Endothelial cell of umbilical vein (primary cell): ENCODE measurements around the gene CDX1. TPM values are rescaled to one million over a fixed set of nuclear protein-coding genes. Genes with fewer than 3 reads are reported as not detected.

ENCODE experiments used
- BruUV-seq: library from RNA; stranded (reverse); fragments of 400-500 nt; replicated peaks from 2 replicates; lab custom pipeline; 2021; lab: Mats Ljungman, UMichigan
- CTCF ChIA-PET: fragments of 300-600, 350-600 bp; sonication (Branson Sonifier 250); formaldehyde crosslinking; loops from one replicate; lab custom pipeline; 2021; ENCODE audit warnings: antibody characterized with exemption, inconsistent platforms; lab: Charles Lee
- POLR2A ChIA-PET: fragments of 300-600, 350-600 bp; sonication (Branson Sonifier 250); formaldehyde crosslinking; loops from one replicate; lab custom pipeline; 2021; ENCODE audit warnings: antibody characterized with exemption, inconsistent platforms; lab: Charles Lee
- DNase-seq: peaks from one replicate; pipeline ENCODE4 v3.0.0-alpha.2; 2011; ENCODE audit warnings: low read depth, low spot score
- FAIRE-seq: peaks from 2 replicates; lab custom pipeline; 2011; peaks lifted over from hg19 to GRCh38; lab: Jason Lieb, UNC
- H2AFZ ChIP-seq: 2 replicates; pipeline ENCODE4 v1.6.0; 2012; ENCODE audit warnings: low read depth, low read length, control low read depth, inconsistent platforms
- H3K27ac ChIP-seq: 2 replicates; pipeline ENCODE4 v1.5.1; 2011; ENCODE audit warnings: low read depth, mild to moderate bottlenecking, control low read depth, low read length, moderate library complexity; ENCODE audit not compliant: insufficient read depth
- H3K27me3 ChIP-seq, 2 experiments: 2 replicates each; pipeline versions ENCODE4 v1.6.0 to v1.6.1; 2011; ENCODE audit warnings: low read length in 2 of 2, mixed read lengths in 1 of 2; ENCODE audit not compliant: control insufficient read depth in 2 of 2, insufficient read depth in 2 of 2
- H3K36me3 ChIP-seq, 2 experiments: 2 replicates in 1 of 2; 3 replicates in 1 of 2; pipeline ENCODE4 v1.5.1; 2011; ENCODE audit warnings: low read length in 2 of 2, mild to moderate bottlenecking in 1 of 2, moderate library complexity in 1 of 2; ENCODE audit not compliant: control insufficient read depth in 2 of 2, insufficient read depth in 2 of 2; ENCODE audit errors: extremely low read depth in 1 of 2
- H3K4me1 ChIP-seq: 3 replicates; pipeline ENCODE4 v1.5.1; 2011; ENCODE audit warnings: mild to moderate bottlenecking, low read length; ENCODE audit not compliant: control insufficient read depth, insufficient read depth; ENCODE audit errors: extremely low read depth
- H3K4me2 ChIP-seq: 2 replicates; pipeline ENCODE4 v1.6.1; 2011; ENCODE audit warnings: low read length, control low read depth, mixed read lengths; ENCODE audit not compliant: insufficient read depth
- H3K4me3 ChIP-seq, 3 experiments: fragments of 200-600 bp in 1 of 3; sonication (generic), shearing (Covaris generic) in 1 of 3; replicated peaks in 1 of 3; 2 replicates each; pipeline ENCODE4 v1.5.1; 2011 to 2016; ENCODE audit warnings: control low read depth in 3 of 3, low read length in 3 of 3, mild to moderate bottlenecking in 2 of 3, inconsistent platforms in 1 of 3, low read depth in 1 of 3, moderate library complexity in 1 of 3; ENCODE audit not compliant: insufficient read depth in 1 of 3
- H3K79me2 ChIP-seq: 2 replicates; pipeline ENCODE4 v1.6.0; 2012; ENCODE audit warnings: low read length, inconsistent platforms; ENCODE audit not compliant: control insufficient read depth, insufficient read depth
- H3K9ac ChIP-seq: replicated peaks from 2 replicates; pipeline ENCODE3; 2011; ENCODE audit warnings: low read length, control low read depth; ENCODE audit not compliant: insufficient read depth; ENCODE audit errors: extremely low read depth
- H3K9me1 ChIP-seq: replicated peaks from 3 replicates; pipeline ENCODE4 v1.6.0; 2011; ENCODE audit warnings: mild to moderate bottlenecking, low read length; ENCODE audit not compliant: control insufficient read depth, insufficient read depth; ENCODE audit errors: extremely low read depth
- H3K9me3 ChIP-seq: replicated peaks from 2 replicates; pipeline ENCODE4 v1.5.1; 2012; ENCODE audit warnings: low read length, inconsistent platforms; ENCODE audit not compliant: control insufficient read depth, insufficient read depth
- H4K20me1 ChIP-seq: replicated peaks from 2 replicates; pipeline ENCODE3; 2011; ENCODE audit warnings: mild to moderate bottlenecking, low read length; ENCODE audit not compliant: control insufficient read depth, insufficient read depth; ENCODE audit errors: extremely low read depth
- CTCF ChIP-seq, 2 donors: IDR thresholded peaks; 1 replicate in 1 of 2; 2 replicates in 1 of 2; pipeline ENCODE4 v1.5.1; 2011; ENCODE audit warnings: low read length in 2 of 2, mild to moderate bottlenecking in 2 of 2, moderate library complexity in 2 of 2, control low read depth in 1 of 2, inconsistent platforms in 1 of 2, low read depth in 1 of 2; ENCODE audit not compliant: insufficient read depth in 1 of 2; ENCODE audit errors: extremely low read depth in 1 of 2
- EZH2 ChIP-seq: IDR thresholded peaks from 2 replicates; pipeline ENCODE4 v1.6.1; 2012; ENCODE audit warnings: borderline replicate concordance, low read depth, mild to moderate bottlenecking, moderate library complexity, low read length, inconsistent platforms; ENCODE audit not compliant: severe bottlenecking
- FOS ChIP-seq: IDR thresholded peaks from 2 replicates; pipeline ENCODE4 v1.6.1; 2011; ENCODE audit warnings: mild to moderate bottlenecking, low read length, moderate library complexity, borderline replicate concordance; ENCODE audit not compliant: insufficient read depth
- GATA2 ChIP-seq: IDR thresholded peaks from 2 replicates; pipeline ENCODE4 v1.7.0; 2011; ENCODE audit warnings: low read depth, mild to moderate bottlenecking, moderate library complexity, mixed read lengths, low read length; ENCODE audit not compliant: insufficient read length, insufficient read depth
- JUN ChIP-seq: IDR thresholded peaks from 2 replicates; pipeline ENCODE4 v1.6.1; 2011; ENCODE audit warnings: borderline replicate concordance, low read depth; ENCODE audit not compliant: insufficient read length, insufficient read depth
- MAX ChIP-seq: IDR thresholded peaks from 2 replicates; pipeline ENCODE4 v1.6.1; 2011; ENCODE audit not compliant: insufficient read depth, insufficient read length
- MYC ChIP-seq: IDR thresholded peaks from one replicate; pipeline ENCODE4 v1.6.1; 2011; ENCODE audit warnings: mild to moderate bottlenecking, low read depth, low read length
- POLR2A ChIP-seq: IDR thresholded peaks from 2 replicates; pipeline ENCODE4 v1.6.1; 2012; ENCODE audit warnings: low read depth, mild to moderate bottlenecking, control low read depth, low read length
- POLR2AphosphoS5 ChIP-seq: IDR thresholded peaks from 2 replicates; pipeline ENCODE4 v1.6.1; 2012; ENCODE audit warnings: low read depth, mild to moderate bottlenecking, control low read depth, low read length, moderate library complexity; ENCODE audit not compliant: insufficient read depth
- dilution Hi-C: fragments of 300-500 bp; cut with MboI; formaldehyde crosslinking; loops from one replicate; pipeline ENCODE4 v1.15.0; 2019; ENCODE audit warnings: low sequenced_read_pairs; ENCODE audit not compliant: extremely low pct_ligation_motif_present
- intact Hi-C: fragments of 100-400 bp; cut with micrococcal nuclease; formaldehyde crosslinking; loops from one replicate; pipeline ENCODE4 v1.10.0; 2022
- polyA plus RNA-seq, 4 experiments: library from polyadenylated mRNA; depleted of rRNA in 3 of 4; stranded (reverse) in 3 of 4; unstranded in 1 of 4; fragments of >200 nt; gene quantifications; 2 replicates each; pipeline versions ENCODE4 v1.2.1 to v1.2.3, GENCODE V29; 2011 to 2012; ENCODE audit warnings: missing spikeins in 1 of 4
- total RNA-seq: library from RNA; stranded (reverse); gene quantifications from 2 replicates; pipeline ENCODE4 v1.2.3, GENCODE V29; 2021

CDX1 gene
- total and polyA plus RNA-seq, 2 donors (not counting 3 experiments of a cell fraction or from before 2014, with no cell fraction given), result not detected

- DNase-seq (no peak), FAIRE-seq (no peak)
- no peak overlapping the region for H3K4me3 ChIP-seq
- no peaks in the 10 kb centered on the region for H3K9me1 ChIP-seq
- dilution Hi-C loops, result no loop called here
- no TSS peak for BruUV-seq
- no peaks in the 10 kb centered on the region for H3K9me3 ChIP-seq
- POLR2A ChIA-PET, result no interaction called here
- no peak overlapping the region for H3K9ac ChIP-seq
- no peaks in the 10 kb centered on the region for H3K27me3 ChIP-seq
- peaks cover 17% of the 10 kb centered on the region for H3K4me1 ChIP-seq
- H3K36me3 ChIP-seq, result no peaks in the 10 kb centered on the region
- no peaks in the 10 kb centered on the region for H4K20me1 ChIP-seq
- CTCF ChIA-PET, result interaction anchor here (1.5 to 1.9 kb wide), 2 partner anchors 30 to 293 kb away, joined by 4 read pairs; no protein-coding TSS in a partner anchor
- H3K79me2 ChIP-seq, result no peaks in the 10 kb centered on the region
- no peak overlapping the region for H3K4me2 ChIP-seq
- intact Hi-C loops, result no loop called here
- TF ChIP-seq FOS (peak; percentile 4), GATA2 (no peak)
- H2AFZ ChIP-seq, result no peak overlapping the region
- no peak overlapping the region for H3K27ac ChIP-seq
Observed at GRCh38 chr5:150142959-150143349, 23.6 kb upstream of the CDX1 start.

- H3K9me1 ChIP-seq, result no peaks in the 10 kb centered on the region
- no peak overlapping the region for H3K4me2 ChIP-seq
- POLR2A ChIA-PET, result no interaction called here
- no peak overlapping the region for H3K9ac ChIP-seq
- dilution Hi-C loops, result no loop called here
- CTCF ChIA-PET, result interaction anchor here (1.5 to 2.6 kb wide), 3 partner anchors 12 to 292 kb away, joined by 4 to 6 read pairs (median 4); partner anchors contain the start of gene PDGFRB
- H3K27me3 ChIP-seq, result no peaks in the 10 kb centered on the region
- H3K27ac ChIP-seq, result no peak overlapping the region
- no peak overlapping the region for H2AFZ ChIP-seq
- H4K20me1 ChIP-seq, result no peaks in the 10 kb centered on the region
- H3K79me2 ChIP-seq, result no peaks in the 10 kb centered on the region
- TF ChIP-seq CTCF (IDR thresholded peaks at IDR 0.05; ENCODE audit: extremely low read depth in 1 of 2, insufficient read depth in 1 of 2, low read depth in 1 of 2, low read length in 2 of 2) (no peak), MAX (no peak), FOS (no peak), MYC (no peak), GATA2 (no peak), POLR2AphosphoS5 (no peak), JUN (no peak), POLR2A (no peak), EZH2 (no peak)
- H3K9me3 ChIP-seq, result no peaks in the 10 kb centered on the region
- H3K4me3 ChIP-seq, result no peak overlapping the region
- H3K36me3 ChIP-seq, result no peaks in the 10 kb centered on the region
- no peak for FAIRE-seq
- peaks cover 12% of the 10 kb centered on the region for H3K4me1 ChIP-seq
- no TSS peak for BruUV-seq
- intact Hi-C loops, result no loop called here
- DNase-seq, result no peak
Observed at GRCh38 chr5:150143350-150144245, 23.0 kb upstream of the CDX1 start.
